ENCODE measurements around the gene APP.

GRCh38 chr21:26170471-26171257, at the start of gene APP:
- TF ChIP-seq CTCF (conservative IDR thresholded peaks at IDR 0.05; ENCODE audit: low read length) (no peak), EZH2phosphoT487 (IDR thresholded peaks at IDR 0.05; ENCODE audit: borderline replicate concordance) (no peak)

Data from Loucy (cell line).